Keratinocyte (primary cell): Measurements from ENCODE around the gene ZNF610. TPM values are rescaled to one million over a fixed set of nuclear protein-coding genes. Genes with fewer than 3 reads are reported as not detected.
"Not testable (repeated sequence)": the region's sequence is repeated elsewhere in the genome, so short reads cannot be mapped to it uniquely, and the experiment has no call there.

Source experiments
- DNase-seq: peaks from one replicate; pipeline ENCODE4 v3.0.0-alpha.2; 2011; ENCODE audit warnings: low read depth, missing footprints, low spot score
- FAIRE-seq: peaks from 2 replicates; lab custom pipeline; 2011; peaks lifted over from hg19 to GRCh38; lab: Jason Lieb, UNC
- H2AFZ ChIP-seq: 2 replicates; pipeline ENCODE4 v1.6.0; 2012; ENCODE audit warnings: low read length, control low read depth, inconsistent platforms; ENCODE audit not compliant: control insufficient read depth
- H3K27ac ChIP-seq: 2 replicates; pipeline ENCODE4 v1.5.1; 2011; ENCODE audit warnings: low read length; ENCODE audit not compliant: control insufficient read depth, insufficient read depth
- H3K27me3 ChIP-seq: 3 replicates; pipeline ENCODE4 v1.6.0; 2011; ENCODE audit warnings: low read length; ENCODE audit not compliant: control insufficient read depth, insufficient read depth; ENCODE audit errors: extremely low read depth
- H3K36me3 ChIP-seq, 2 experiments: 2 replicates in 1 of 2; 3 replicates in 1 of 2; pipeline ENCODE4 v1.5.1; 2011; ENCODE audit warnings: low read length in 2 of 2, mild to moderate bottlenecking in 1 of 2; ENCODE audit not compliant: control insufficient read depth in 2 of 2, insufficient read depth in 2 of 2; ENCODE audit errors: extremely low read depth in 1 of 2
- H3K4me1 ChIP-seq: 3 replicates; pipeline ENCODE4 v1.5.1; 2011; ENCODE audit warnings: low read length; ENCODE audit not compliant: control insufficient read depth, insufficient read depth; ENCODE audit errors: extremely low read depth
- H3K4me2 ChIP-seq: 3 replicates; pipeline ENCODE4 v1.6.0; 2011; ENCODE audit warnings: low read depth, low read length; ENCODE audit not compliant: control insufficient read depth, insufficient read depth; ENCODE audit errors: extremely low read depth
- H3K4me3 ChIP-seq, 3 experiments: fragments of 200-600 bp in 1 of 3; sonication (generic) in 1 of 3; 2 replicates in 2 of 3; 3 replicates in 1 of 3; pipeline ENCODE4 v1.5.1; 2011 to 2016; ENCODE audit warnings: low read length in 3 of 3, mild to moderate bottlenecking in 3 of 3, control low read depth in 2 of 3, inconsistent platforms in 1 of 3, low read depth in 1 of 3, mixed read lengths in 1 of 3, mixed run types in 1 of 3, moderate library complexity in 1 of 3; ENCODE audit not compliant: control insufficient read depth in 2 of 3, insufficient read depth in 2 of 3; ENCODE audit errors: extremely low read depth in 1 of 3
- H3K79me2 ChIP-seq: 2 replicates; pipeline ENCODE4 v1.6.0; 2012; ENCODE audit warnings: low read length; ENCODE audit not compliant: control insufficient read depth, insufficient read depth
- H3K9ac ChIP-seq: 3 replicates; pipeline ENCODE4 v1.6.0; 2011; ENCODE audit warnings: low read length; ENCODE audit not compliant: control insufficient read depth, insufficient read depth; ENCODE audit errors: extremely low read depth
- H3K9me1 ChIP-seq: 3 replicates; pipeline ENCODE4 v1.6.0; 2011; ENCODE audit warnings: low read length; ENCODE audit not compliant: control insufficient read depth, insufficient read depth; ENCODE audit errors: extremely low read depth
- H3K9me3 ChIP-seq: 2 replicates; pipeline ENCODE4 v1.5.1; 2012; ENCODE audit warnings: low read depth, low read length; ENCODE audit not compliant: control insufficient read depth
- H4K20me1 ChIP-seq: 3 replicates; pipeline ENCODE4 v1.6.0; 2011; ENCODE audit warnings: low read length; ENCODE audit not compliant: control insufficient read depth, insufficient read depth; ENCODE audit errors: extremely low read depth
- EZH2 ChIP-seq: IDR thresholded peaks from one replicate; pipeline ENCODE4 v1.6.1; 2012; ENCODE audit warnings: inconsistent platforms, mild to moderate bottlenecking, low read length, moderate library complexity
- dilution Hi-C: fragments of 300-500 bp; cut with MboI; formaldehyde crosslinking; loops from one replicate; pipeline ENCODE4 v1.7.0; 2020; ENCODE audit warnings: low sequenced_read_pairs; ENCODE audit not compliant: extremely low pct_ligation_motif_present
- polyA plus RNA-seq, 5 experiments: library from polyadenylated mRNA; depleted of rRNA in 3 of 5; stranded (reverse) in 3 of 5; stranded (forward) in 1 of 5; unstranded in 1 of 5; fragments of >200 nt; gene quantifications; 1 replicate in 1 of 5; 2 replicates in 3 of 5; 3 replicates in 1 of 5; pipeline versions ENCODE4 v1.2.1 to v1.2.3, GENCODE V29; 2011 to 2012; ENCODE audit warnings: missing spikeins in 2 of 5, low read depth in 1 of 5, low replicate concordance in 1 of 5
- TF ChIP-seq, protein P1 (sequence below), 3 experiments: IDR thresholded peaks in 1 of 3; conservative IDR thresholded peaks in 1 of 3; optimal IDR thresholded peaks in 1 of 3; 2 replicates in 2 of 3; 3 replicates in 1 of 3; pipeline versions ENCODE3 to v1.5.1; 2011; ENCODE audit warnings: low read length in 3 of 3, mild to moderate bottlenecking in 3 of 3, moderate library complexity in 2 of 3, control low read depth in 1 of 3, inconsistent platforms in 1 of 3; ENCODE audit not compliant: insufficient read depth in 2 of 3; ENCODE audit errors: extremely low read depth in 1 of 3

Gene ZNF610
- polyA plus RNA-seq, 1 donor (not counting 4 experiments of a cell fraction or from before 2014, with no cell fraction given): 1.8 TPM

DNA sequence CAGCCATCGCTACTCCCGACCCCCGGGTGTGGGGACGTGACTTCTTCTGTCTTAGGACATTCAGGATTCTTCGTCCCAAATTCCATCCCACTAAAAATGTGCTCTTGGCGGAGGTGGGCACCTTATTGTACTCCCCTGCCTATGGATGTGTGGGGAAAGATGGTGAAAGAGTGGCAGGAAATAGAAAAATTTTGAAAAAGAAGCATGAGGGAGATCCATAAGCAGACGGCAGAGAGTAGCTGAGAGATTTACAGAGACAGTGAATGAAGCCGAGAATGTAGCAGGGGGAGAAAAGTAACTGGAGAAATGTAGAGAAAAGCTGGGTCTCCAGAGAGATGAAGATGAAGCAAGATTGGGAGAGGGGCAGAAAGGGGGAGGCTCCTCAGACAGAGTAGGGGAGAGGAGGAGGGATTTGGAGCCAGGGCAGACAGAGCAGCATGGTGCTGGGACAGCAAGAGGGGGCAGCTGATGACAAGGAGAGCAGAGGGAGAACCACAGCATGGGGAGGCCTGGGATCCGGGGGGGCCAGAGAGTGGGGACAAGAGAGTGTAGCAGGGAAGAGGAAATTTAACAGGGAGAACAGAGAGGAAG lies 843 bp downstream of the ZNF610 start:
- H3K9me3 ChIP-seq: peaks cover 6% of the 10 kb centered on the region
- H3K27me3 ChIP-seq: no peaks in the 10 kb centered on the region
- peaks cover 2% of the 10 kb centered on the region for H3K4me1 ChIP-seq
- H4K20me1 ChIP-seq: no peaks in the 10 kb centered on the region
- peak overlapping the region; percentile 82 for H3K9ac ChIP-seq
- no peak for TF ChIP-seq EZH2
- TF ChIP-seq, protein P1, sequence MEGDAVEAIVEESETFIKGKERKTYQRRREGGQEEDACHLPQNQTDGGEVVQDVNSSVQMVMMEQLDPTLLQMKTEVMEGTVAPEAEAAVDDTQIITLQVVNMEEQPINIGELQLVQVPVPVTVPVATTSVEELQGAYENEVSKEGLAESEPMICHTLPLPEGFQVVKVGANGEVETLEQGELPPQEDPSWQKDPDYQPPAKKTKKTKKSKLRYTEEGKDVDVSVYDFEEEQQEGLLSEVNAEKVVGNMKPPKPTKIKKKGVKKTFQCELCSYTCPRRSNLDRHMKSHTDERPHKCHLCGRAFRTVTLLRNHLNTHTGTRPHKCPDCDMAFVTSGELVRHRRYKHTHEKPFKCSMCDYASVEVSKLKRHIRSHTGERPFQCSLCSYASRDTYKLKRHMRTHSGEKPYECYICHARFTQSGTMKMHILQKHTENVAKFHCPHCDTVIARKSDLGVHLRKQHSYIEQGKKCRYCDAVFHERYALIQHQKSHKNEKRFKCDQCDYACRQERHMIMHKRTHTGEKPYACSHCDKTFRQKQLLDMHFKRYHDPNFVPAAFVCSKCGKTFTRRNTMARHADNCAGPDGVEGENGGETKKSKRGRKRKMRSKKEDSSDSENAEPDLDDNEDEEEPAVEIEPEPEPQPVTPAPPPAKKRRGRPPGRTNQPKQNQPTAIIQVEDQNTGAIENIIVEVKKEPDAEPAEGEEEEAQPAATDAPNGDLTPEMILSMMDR (optimal IDR thresholded peaks at IDR 0.05 in 1 of 3, IDR thresholded peaks at IDR 0.05 in 1 of 3, conservative IDR thresholded peaks at IDR 0.05 in 1 of 3; ENCODE audit: extremely low read depth in 1 of 3, insufficient read depth in 2 of 3, low read length in 3 of 3): no peak
- peak overlapping the region; percentile 67 for H3K4me2 ChIP-seq
- H3K79me2 ChIP-seq: no peaks in the 10 kb centered on the region
- H3K4me3 ChIP-seq: peak overlapping the region; percentile 79 to 84 (median 80)
- FAIRE-seq: no peak
- H2AFZ ChIP-seq: peak overlapping the region; percentile 90
- H3K36me3 ChIP-seq: no peaks in the 10 kb centered on the region
- no peak for DNase-seq
- H3K9me1 ChIP-seq: no peaks in the 10 kb centered on the region
- no peak overlapping the region for H3K27ac ChIP-seq
- dilution Hi-C loops: no loop called here

DNA sequence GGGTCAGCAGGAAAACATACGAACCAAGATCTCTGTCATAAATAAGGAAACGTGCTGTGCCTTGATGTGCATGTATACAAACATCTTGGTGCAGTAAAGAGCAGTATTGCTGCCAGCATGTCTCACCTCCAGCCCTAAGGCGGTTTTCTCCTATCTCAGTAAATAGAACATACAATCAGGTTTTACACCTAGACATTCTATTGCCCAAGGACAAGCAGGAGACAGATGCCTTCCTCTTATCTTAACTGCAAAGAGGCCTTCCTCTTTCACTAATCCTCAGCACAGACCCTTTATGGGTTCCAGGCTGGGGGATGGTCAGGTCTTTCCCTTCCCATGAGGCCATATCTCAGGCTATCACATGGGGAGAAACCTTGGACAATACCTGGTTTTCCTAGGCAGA lies 3.0 kb downstream of the ZNF610 start:
- dilution Hi-C loops, H3K9me3 ChIP-seq: not testable (repeated sequence)

DNA sequence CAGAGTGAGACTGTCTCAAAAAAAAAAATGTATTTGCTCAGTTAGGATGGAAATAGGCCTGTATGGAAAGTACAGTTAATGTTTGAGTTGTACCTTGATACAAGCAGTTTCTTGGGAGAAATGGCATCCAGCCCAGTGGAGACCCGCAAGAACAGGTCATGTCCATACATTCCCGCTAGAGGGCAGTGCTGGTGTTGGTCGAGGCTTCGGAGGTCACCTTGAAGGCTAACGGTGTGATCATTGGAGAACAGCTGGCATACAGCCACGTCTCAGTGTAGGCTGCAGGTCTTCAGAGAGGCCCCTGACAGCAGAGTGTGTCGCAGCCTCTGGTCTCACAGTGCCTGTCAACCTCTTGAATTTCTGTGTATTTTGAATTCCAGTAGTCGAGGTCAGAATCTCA lies 7.5 kb downstream of the ZNF610 start:
- no peak overlapping the region for H3K4me2 ChIP-seq
- no peaks in the 10 kb centered on the region for H3K36me3 ChIP-seq
- no peaks in the 10 kb centered on the region for H3K79me2 ChIP-seq
- no peak overlapping the region for H2AFZ ChIP-seq
- no peaks in the 10 kb centered on the region for H3K4me1 ChIP-seq
- dilution Hi-C loops: no loop called here
- H3K27me3 ChIP-seq: no peaks in the 10 kb centered on the region
- no peak for FAIRE-seq
- TF ChIP-seq EZH2: no peak
- TF ChIP-seq, protein P1 (optimal IDR thresholded peaks at IDR 0.05 in 1 of 3, IDR thresholded peaks at IDR 0.05 in 1 of 3, conservative IDR thresholded peaks at IDR 0.05 in 1 of 3; ENCODE audit: extremely low read depth in 1 of 3, insufficient read depth in 2 of 3, low read length in 3 of 3): peak; percentile 16 to 54 (median 41)
- DNase-seq: no peak
- H3K9me3 ChIP-seq: peaks cover 4% of the 10 kb centered on the region
- H3K4me3 ChIP-seq: no peak overlapping the region
- no peaks in the 10 kb centered on the region for H3K9me1 ChIP-seq
- no peaks in the 10 kb centered on the region for H4K20me1 ChIP-seq
- no peak overlapping the region for H3K9ac ChIP-seq
- H3K27ac ChIP-seq: no peak overlapping the region

More for the DNA sequence above, 3.0 kb downstream of the ZNF610 start:
- not testable (repeated sequence) for H3K9ac ChIP-seq, H3K4me3 ChIP-seq, H4K20me1 ChIP-seq, H3K9me1 ChIP-seq, H2AFZ ChIP-seq, H3K36me3 ChIP-seq, H3K79me2 ChIP-seq, H3K4me2 ChIP-seq, DNase-seq, FAIRE-seq, H3K27me3 ChIP-seq, H3K27ac ChIP-seq, H3K4me1 ChIP-seq
